Measurements from ENCODE around the gene ZNF438.

DNA sequence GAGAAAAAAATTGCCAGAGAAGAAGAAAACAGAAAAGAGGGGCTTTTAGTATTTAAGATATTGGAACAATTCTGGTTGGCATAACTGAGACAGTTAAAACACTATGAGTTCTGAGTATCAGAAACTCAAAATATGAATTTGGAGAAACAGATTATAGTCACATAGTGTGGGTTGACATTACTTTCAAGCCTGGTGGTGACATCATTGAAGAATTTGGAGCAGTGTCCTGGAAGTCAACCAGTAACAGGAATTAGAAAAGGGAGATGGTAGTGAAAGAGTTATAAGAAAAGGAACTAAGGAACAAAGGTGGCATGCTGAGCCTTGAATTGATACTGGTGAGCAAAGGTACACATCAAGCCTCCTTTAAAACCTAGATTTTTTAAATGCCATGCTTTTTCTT is 88.2 kb downstream of the ZNF438 start:
- TF ChIP-seq, protein P1, sequence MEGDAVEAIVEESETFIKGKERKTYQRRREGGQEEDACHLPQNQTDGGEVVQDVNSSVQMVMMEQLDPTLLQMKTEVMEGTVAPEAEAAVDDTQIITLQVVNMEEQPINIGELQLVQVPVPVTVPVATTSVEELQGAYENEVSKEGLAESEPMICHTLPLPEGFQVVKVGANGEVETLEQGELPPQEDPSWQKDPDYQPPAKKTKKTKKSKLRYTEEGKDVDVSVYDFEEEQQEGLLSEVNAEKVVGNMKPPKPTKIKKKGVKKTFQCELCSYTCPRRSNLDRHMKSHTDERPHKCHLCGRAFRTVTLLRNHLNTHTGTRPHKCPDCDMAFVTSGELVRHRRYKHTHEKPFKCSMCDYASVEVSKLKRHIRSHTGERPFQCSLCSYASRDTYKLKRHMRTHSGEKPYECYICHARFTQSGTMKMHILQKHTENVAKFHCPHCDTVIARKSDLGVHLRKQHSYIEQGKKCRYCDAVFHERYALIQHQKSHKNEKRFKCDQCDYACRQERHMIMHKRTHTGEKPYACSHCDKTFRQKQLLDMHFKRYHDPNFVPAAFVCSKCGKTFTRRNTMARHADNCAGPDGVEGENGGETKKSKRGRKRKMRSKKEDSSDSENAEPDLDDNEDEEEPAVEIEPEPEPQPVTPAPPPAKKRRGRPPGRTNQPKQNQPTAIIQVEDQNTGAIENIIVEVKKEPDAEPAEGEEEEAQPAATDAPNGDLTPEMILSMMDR (IDR thresholded peaks at IDR 0.05): no peak
- TF ChIP-seq POLR2A (IDR thresholded peaks at IDR 0.05): no peak

Measured in lower leg skin (tissue), 3 donors.